Tracheal epithelial cell (primary cell): Measurements from ENCODE around the gene TRMT6. TPM values are rescaled to one million over a fixed set of nuclear protein-coding genes. Genes with fewer than 3 reads are reported as not detected.

Experiments used
- total RNA-seq: library from RNA; depleted of rRNA; stranded (reverse); fragments of >200 nt; gene quantifications from 2 replicates; pipeline ENCODE4 v1.2.1, GENCODE V29; 2014

TRMT6 gene, protein sequence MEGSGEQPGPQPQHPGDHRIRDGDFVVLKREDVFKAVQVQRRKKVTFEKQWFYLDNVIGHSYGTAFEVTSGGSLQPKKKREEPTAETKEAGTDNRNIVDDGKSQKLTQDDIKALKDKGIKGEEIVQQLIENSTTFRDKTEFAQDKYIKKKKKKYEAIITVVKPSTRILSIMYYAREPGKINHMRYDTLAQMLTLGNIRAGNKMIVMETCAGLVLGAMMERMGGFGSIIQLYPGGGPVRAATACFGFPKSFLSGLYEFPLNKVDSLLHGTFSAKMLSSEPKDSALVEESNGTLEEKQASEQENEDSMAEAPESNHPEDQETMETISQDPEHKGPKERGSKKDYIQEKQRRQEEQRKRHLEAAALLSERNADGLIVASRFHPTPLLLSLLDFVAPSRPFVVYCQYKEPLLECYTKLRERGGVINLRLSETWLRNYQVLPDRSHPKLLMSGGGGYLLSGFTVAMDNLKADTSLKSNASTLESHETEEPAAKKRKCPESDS
- 10.7 and 12.8 TPM in 2 replicates for total RNA-seq

DNA sequence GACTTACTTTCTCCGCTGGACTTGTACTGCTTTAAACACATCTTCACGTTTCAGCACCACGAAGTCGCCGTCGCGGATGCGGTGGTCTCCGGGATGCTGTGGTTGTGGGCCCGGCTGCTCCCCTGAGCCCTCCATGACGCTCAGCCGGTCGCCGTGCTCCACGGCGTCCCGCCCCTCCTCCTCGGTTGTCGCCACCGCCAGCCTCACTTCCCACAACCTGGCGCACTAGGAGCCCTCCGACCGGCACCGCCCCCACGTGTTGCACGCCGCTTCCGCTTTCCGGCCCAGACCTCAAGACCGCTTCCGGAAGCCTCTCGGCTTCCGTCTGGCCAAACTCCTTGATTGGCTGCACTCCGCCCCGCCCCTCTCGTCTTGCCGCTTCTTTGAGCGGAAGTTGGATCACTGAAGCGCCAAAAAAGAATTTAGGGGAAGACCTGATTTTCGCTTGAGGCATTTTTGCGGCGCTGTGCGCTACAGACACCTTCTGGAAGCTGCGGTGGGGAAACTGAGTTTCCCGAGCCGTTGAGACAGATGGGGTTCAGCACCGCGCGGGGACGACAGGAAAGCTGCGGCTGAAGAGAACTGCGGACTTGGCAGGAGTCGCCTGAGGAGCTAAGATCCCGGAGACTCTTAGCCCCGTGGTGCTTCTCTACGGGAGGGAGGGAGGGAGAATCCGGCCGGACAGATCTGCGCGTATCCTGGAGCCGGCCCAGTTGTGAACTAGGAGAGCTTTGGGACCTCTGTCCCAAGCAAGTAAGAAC lies at the start of gene TRMT6, which contains the start of gene MCM8:
Gene TRMT6, minus strand, starts transcription at position 263 of the 761 bp plus-strand sequence. Its CDS starts 128 bp downstream, at position 135.
Gene MCM8, plus strand, starts transcription at position 382 of the 761 bp plus-strand sequence. CDS start 1,364 bp downstream, outside the sequence.

Other genes with a start within 250 kb of the TRMT6 start
- gene SHLD1, start 200.1 kb downstream of the TRMT6 start, total RNA-seq, result 1.7 and 2.3 TPM in 2 replicates
- gene CHGB, start 39.0 kb downstream of the TRMT6 start, total RNA-seq, result not detected in 2 replicates
- 4.0 and 5.1 TPM in 2 replicates for gene MCM8, start 119 bp upstream of the TRMT6 start, total RNA-seq
- 34.9 and 41.3 TPM in 2 replicates for gene CRLS1, start 55.6 kb upstream of the TRMT6 start, total RNA-seq
- under 0.01 and 16.6 TPM in 2 replicates for gene LRRN4, start 103.5 kb upstream of the TRMT6 start, total RNA-seq
- gene FERMT1, start 172.5 kb upstream of the TRMT6 start, total RNA-seq, result 69.5 and 82.7 TPM in 2 replicates